Sigmoid colon (tissue), 7 donors: ENCODE results near the gene CYP4F2. TPM values are rescaled to one million over a fixed set of nuclear protein-coding genes. Genes with fewer than 3 reads are reported as not detected.

Experiments used
- DNase-seq: peaks from one replicate; pipeline ENCODE4 v3.0.0-alpha.2; 2019
- H3K27ac ChIP-seq, 4 donors: fragments of 200-600 bp; sonication (generic); one replicate each; pipeline ENCODE4 v1.5.1; 2016 to 2019; ENCODE audit warnings: mild to moderate bottlenecking in 1 of 4
- H3K27me3 ChIP-seq, 3 donors: fragments of 200-600 bp; sonication (generic); one replicate each; pipeline ENCODE4 v1.5.1; 2019; ENCODE audit warnings: mild to moderate bottlenecking in 1 of 3
- H3K36me3 ChIP-seq, 4 donors: fragments of 200-600 bp; sonication (generic); one replicate each; pipeline ENCODE4 v1.5.1; 2016 to 2019
- H3K4me1 ChIP-seq, 4 donors: fragments of 200-600 bp; sonication (generic); one replicate each; pipeline ENCODE4 v1.5.1; 2017 to 2019
- H3K4me3 ChIP-seq, 4 donors: fragments of 200-600 bp; sonication (generic); one replicate each; pipeline ENCODE4 v1.5.1; 2017 to 2019; ENCODE audit warnings: mild to moderate bottlenecking in 2 of 4, moderate library complexity in 1 of 4
- H3K9me3 ChIP-seq, 4 donors: fragments of 200-600 bp in 3 of 4; sonication (generic) in 3 of 4; one replicate each; pipeline versions ENCODE4 v1.5.1 to v1.6.1; 2013 to 2019
- CTCF ChIP-seq, 4 experiments: fragments of 450-650 bp in 3 of 4; fragments of 200-600 bp in 1 of 4; IDR thresholded peaks; one replicate each; pipeline ENCODE4 v1.5.1; 2016 to 2019; ENCODE audit warnings: antibody characterized with exemption in 4 of 4, mild to moderate bottlenecking in 3 of 4, moderate library complexity in 2 of 4
- EP300 ChIP-seq, 4 donors: sonication (generic); formaldehyde crosslinking; IDR thresholded peaks; one replicate each; pipeline ENCODE4 v1.6.1; 2017; ENCODE audit warnings: antibody characterized with exemption in 4 of 4
- POLR2A ChIP-seq, 2 donors: fragments of 450-650 bp; IDR thresholded peaks; one replicate each; pipeline ENCODE4 v1.6.1; 2016; ENCODE audit warnings: antibody characterized with exemption in 2 of 2, mild to moderate bottlenecking in 2 of 2, moderate library complexity in 2 of 2
- POLR2AphosphoS5 ChIP-seq, 4 donors: sonication (generic); formaldehyde crosslinking; IDR thresholded peaks; one replicate each; pipeline ENCODE4 v1.6.1; 2017; ENCODE audit warnings: antibody characterized with exemption in 4 of 4
- WGBS, 2 donors: extraction: QIAGEN DNeasy Blood & Tissue Kit; methylation state at CpG; one replicate each; pipeline ENCODE4 v1.1.7; 2013; 5-methylcytosine and 5-hydroxymethylcytosine counted together
- intact Hi-C: fragments of 100-400 bp; cut with DNase I; formaldehyde crosslinking; loops from one replicate; pipeline ENCODE4 v1.15.1; 2023
- polyA plus RNA-seq, 3 donors: library from polyadenylated mRNA; stranded (reverse); fragments of 200-250 nt; gene quantifications; one replicate each; pipeline ENCODE4 v1.2.3, GENCODE V29; 2013
- total RNA-seq, 4 donors: library from RNA; depleted of rRNA; stranded (reverse); fragments of >200 nt; gene quantifications; one replicate each; pipeline ENCODE4 v1.1.0, GENCODE V29; 2016
- donor health status: healthy with polysubstance abuse.
- donor health status: Bipolar disorder and iron deficiency.
- donor health status: healthy.

The CYP4F2 gene
- total and polyA plus RNA-seq, 7 donors, result 1.2 to 2.2 (median 1.8) TPM; not detected in 4

- 84 to 94% methylated on average over 3 of the region's 3 CpGs for WGBS, 2 donors
- no peak for DNase-seq
Observed at GRCh38 chr19:15928321-15928720, 30.4 kb upstream of the CYP4F2 start.

GRCh38 chr19:15926484-15926883 lies 28.6 kb upstream of the CYP4F2 start:
- no peak overlapping the region for H3K27ac ChIP-seq
- H3K4me3 ChIP-seq, result no peak overlapping the region
- DNase-seq, result no peak
- H3K9me3 ChIP-seq, result no peaks in the 10 kb centered on the region
- no peaks in the 10 kb centered on the region for H3K4me1 ChIP-seq
- intact Hi-C loops, result no loop called here
- TF ChIP-seq POLR2A (IDR thresholded peaks at IDR 0.05) (no peak), EP300 (IDR thresholded peaks at IDR 0.05) (no peak), CTCF (IDR thresholded peaks at IDR 0.05) (no peak), POLR2AphosphoS5 (IDR thresholded peaks at IDR 0.05) (no peak)
- no peaks in the 10 kb centered on the region for H3K36me3 ChIP-seq
- 0 to 6% methylated on average over 1 of the region's 1 CpG for WGBS, 2 donors
- H3K27me3 ChIP-seq, result peaks cover 5 to 47% (median 11%) of the 10 kb centered on the region in 3 donors

More at GRCh38 chr19:15928321-15928720, 30.4 kb upstream of the CYP4F2 start:
- no peak overlapping the region for H3K4me3 ChIP-seq
- H3K27me3 ChIP-seq, result peaks cover 5 to 47% (median 11%) of the 10 kb centered on the region in 3 donors
- no peaks in the 10 kb centered on the region for H3K36me3 ChIP-seq
- no peaks in the 10 kb centered on the region for H3K9me3 ChIP-seq
- no peaks in the 10 kb centered on the region for H3K4me1 ChIP-seq
- TF ChIP-seq CTCF (IDR thresholded peaks at IDR 0.05) (no peak), POLR2AphosphoS5 (IDR thresholded peaks at IDR 0.05) (no peak), EP300 (IDR thresholded peaks at IDR 0.05) (no peak), POLR2A (IDR thresholded peaks at IDR 0.05) (no peak)
- H3K27ac ChIP-seq, result no peak overlapping the region
- intact Hi-C loops, result no loop called here

GRCh38 chr19:15923702-15924101 lies 25.8 kb upstream of the CYP4F2 start:
- intact Hi-C loops, result no loop called here
- H3K4me1 ChIP-seq, result no peaks in the 10 kb centered on the region
- H3K27me3 ChIP-seq, result peaks cover 1 to 21% (median 5%) of the 10 kb centered on the region in 3 donors
- TF ChIP-seq EP300 (IDR thresholded peaks at IDR 0.05) (no peak), POLR2A (IDR thresholded peaks at IDR 0.05) (no peak), CTCF (IDR thresholded peaks at IDR 0.05) (no peak), POLR2AphosphoS5 (IDR thresholded peaks at IDR 0.05) (no peak)
- no peaks in the 10 kb centered on the region for H3K36me3 ChIP-seq
- no peak overlapping the region for H3K4me3 ChIP-seq
- DNase-seq, result no peak
- H3K27ac ChIP-seq, result no peak overlapping the region
- WGBS, 2 donors, result 40 to 78% methylated on average over 8 of the region's 8 CpGs
- no peaks in the 10 kb centered on the region for H3K9me3 ChIP-seq

- Histone ChIP-seq H3K36me3 (no peaks in the 10 kb centered on the region), H3K4me3 (no peak overlapping the region), H3K4me1 (no peaks in the 10 kb centered on the region), H3K27me3 (peaks cover 0 to 8% (median 5%) of the 10 kb centered on the region in 3 donors), H3K27ac (no peak overlapping the region), H3K9me3 (no peaks in the 10 kb centered on the region)
- WGBS, 2 donors, result 67 to 84% methylated on average over 4 of the region's 4 CpGs
- intact Hi-C loops, result no loop called here
- TF ChIP-seq CTCF (IDR thresholded peaks at IDR 0.05), result no peak
- DNase-seq, result no peak
Observed at GRCh38 chr19:15922021-15922420, 24.1 kb upstream of the CYP4F2 start.

- no peak overlapping the region for H3K4me3 ChIP-seq
Observed at GRCh38 chr19:15919243-15919642, 21.4 kb upstream of the CYP4F2 start.

More at GRCh38 chr19:15919243-15919642, 21.4 kb upstream of the CYP4F2 start:
- no peak for DNase-seq
- no peaks in the 10 kb centered on the region for H3K36me3 ChIP-seq
- intact Hi-C loops, result no loop called here
- peaks cover 0 to 19% (median 7%) of the 10 kb centered on the region in 3 donors for H3K27me3 ChIP-seq
- H3K27ac ChIP-seq, result no peak overlapping the region
- H3K9me3 ChIP-seq, result peaks cover 0 to 8% (median 6%) of the 10 kb centered on the region in 4 donors
- no peaks in the 10 kb centered on the region for H3K4me1 ChIP-seq
- TF ChIP-seq EP300 (IDR thresholded peaks at IDR 0.05) (no peak), CTCF (IDR thresholded peaks at IDR 0.05) (no peak), POLR2AphosphoS5 (IDR thresholded peaks at IDR 0.05) (no peak), POLR2A (IDR thresholded peaks at IDR 0.05) (no peak)
- WGBS, 2 donors, result 82 to 88% methylated on average over 4 of the region's 4 CpGs
